Endothelial cell of umbilical vein (primary cell): Measurements from ENCODE around the gene OTC. TPM values are rescaled to one million over a fixed set of nuclear protein-coding genes. Genes with fewer than 3 reads are reported as not detected.

Source experiments
- BruUV-seq: library from RNA; stranded (reverse); fragments of 400-500 nt; replicated peaks from 2 replicates; lab custom pipeline; 2021; lab: Mats Ljungman, UMichigan
- CTCF ChIA-PET: fragments of 300-600, 350-600 bp; sonication (Branson Sonifier 250); formaldehyde crosslinking; loops from one replicate; lab custom pipeline; 2021; ENCODE audit warnings: antibody characterized with exemption, inconsistent platforms; lab: Charles Lee
- POLR2A ChIA-PET: fragments of 300-600, 350-600 bp; sonication (Branson Sonifier 250); formaldehyde crosslinking; loops from one replicate; lab custom pipeline; 2021; ENCODE audit warnings: antibody characterized with exemption, inconsistent platforms; lab: Charles Lee
- DNase-seq: peaks from one replicate; pipeline ENCODE4 v3.0.0-alpha.2; 2011; ENCODE audit warnings: low read depth, low spot score
- FAIRE-seq: peaks from 2 replicates; lab custom pipeline; 2011; peaks lifted over from hg19 to GRCh38; lab: Jason Lieb, UNC
- H2AFZ ChIP-seq: 2 replicates; pipeline ENCODE4 v1.6.0; 2012; ENCODE audit warnings: low read depth, low read length, control low read depth, inconsistent platforms
- H3K27ac ChIP-seq: 2 replicates; pipeline ENCODE4 v1.5.1; 2011; ENCODE audit warnings: low read depth, mild to moderate bottlenecking, control low read depth, low read length, moderate library complexity; ENCODE audit not compliant: insufficient read depth
- H3K27me3 ChIP-seq, 2 experiments: 2 replicates each; pipeline versions ENCODE4 v1.6.0 to v1.6.1; 2011; ENCODE audit warnings: low read length in 2 of 2, mixed read lengths in 1 of 2; ENCODE audit not compliant: control insufficient read depth in 2 of 2, insufficient read depth in 2 of 2
- H3K36me3 ChIP-seq, 2 experiments: 2 replicates in 1 of 2; 3 replicates in 1 of 2; pipeline ENCODE4 v1.5.1; 2011; ENCODE audit warnings: low read length in 2 of 2, mild to moderate bottlenecking in 1 of 2, moderate library complexity in 1 of 2; ENCODE audit not compliant: control insufficient read depth in 2 of 2, insufficient read depth in 2 of 2; ENCODE audit errors: extremely low read depth in 1 of 2
- H3K4me1 ChIP-seq: 3 replicates; pipeline ENCODE4 v1.5.1; 2011; ENCODE audit warnings: mild to moderate bottlenecking, low read length; ENCODE audit not compliant: control insufficient read depth, insufficient read depth; ENCODE audit errors: extremely low read depth
- H3K4me2 ChIP-seq: 2 replicates; pipeline ENCODE4 v1.6.1; 2011; ENCODE audit warnings: low read length, control low read depth, mixed read lengths; ENCODE audit not compliant: insufficient read depth
- H3K4me3 ChIP-seq, 3 experiments: fragments of 200-600 bp in 1 of 3; sonication (generic), shearing (Covaris generic) in 1 of 3; replicated peaks in 1 of 3; 2 replicates each; pipeline ENCODE4 v1.5.1; 2011 to 2016; ENCODE audit warnings: control low read depth in 3 of 3, low read length in 3 of 3, mild to moderate bottlenecking in 2 of 3, inconsistent platforms in 1 of 3, low read depth in 1 of 3, moderate library complexity in 1 of 3; ENCODE audit not compliant: insufficient read depth in 1 of 3
- H3K79me2 ChIP-seq: 2 replicates; pipeline ENCODE4 v1.6.0; 2012; ENCODE audit warnings: low read length, inconsistent platforms; ENCODE audit not compliant: control insufficient read depth, insufficient read depth
- H3K9ac ChIP-seq: replicated peaks from 2 replicates; pipeline ENCODE3; 2011; ENCODE audit warnings: low read length, control low read depth; ENCODE audit not compliant: insufficient read depth; ENCODE audit errors: extremely low read depth
- H3K9me1 ChIP-seq: replicated peaks from 3 replicates; pipeline ENCODE4 v1.6.0; 2011; ENCODE audit warnings: mild to moderate bottlenecking, low read length; ENCODE audit not compliant: control insufficient read depth, insufficient read depth; ENCODE audit errors: extremely low read depth
- H3K9me3 ChIP-seq: replicated peaks from 2 replicates; pipeline ENCODE4 v1.5.1; 2012; ENCODE audit warnings: low read length, inconsistent platforms; ENCODE audit not compliant: control insufficient read depth, insufficient read depth
- H4K20me1 ChIP-seq: replicated peaks from 2 replicates; pipeline ENCODE3; 2011; ENCODE audit warnings: mild to moderate bottlenecking, low read length; ENCODE audit not compliant: control insufficient read depth, insufficient read depth; ENCODE audit errors: extremely low read depth
- CTCF ChIP-seq, 2 donors: IDR thresholded peaks; 1 replicate in 1 of 2; 2 replicates in 1 of 2; pipeline ENCODE4 v1.5.1; 2011; ENCODE audit warnings: low read length in 2 of 2, mild to moderate bottlenecking in 2 of 2, moderate library complexity in 2 of 2, control low read depth in 1 of 2, inconsistent platforms in 1 of 2, low read depth in 1 of 2; ENCODE audit not compliant: insufficient read depth in 1 of 2; ENCODE audit errors: extremely low read depth in 1 of 2
- EZH2 ChIP-seq: IDR thresholded peaks from 2 replicates; pipeline ENCODE4 v1.6.1; 2012; ENCODE audit warnings: borderline replicate concordance, low read depth, mild to moderate bottlenecking, moderate library complexity, low read length, inconsistent platforms; ENCODE audit not compliant: severe bottlenecking
- FOS ChIP-seq: IDR thresholded peaks from 2 replicates; pipeline ENCODE4 v1.6.1; 2011; ENCODE audit warnings: mild to moderate bottlenecking, low read length, moderate library complexity, borderline replicate concordance; ENCODE audit not compliant: insufficient read depth
- GATA2 ChIP-seq: IDR thresholded peaks from 2 replicates; pipeline ENCODE4 v1.7.0; 2011; ENCODE audit warnings: low read depth, mild to moderate bottlenecking, moderate library complexity, mixed read lengths, low read length; ENCODE audit not compliant: insufficient read length, insufficient read depth
- JUN ChIP-seq: IDR thresholded peaks from 2 replicates; pipeline ENCODE4 v1.6.1; 2011; ENCODE audit warnings: borderline replicate concordance, low read depth; ENCODE audit not compliant: insufficient read length, insufficient read depth
- MYC ChIP-seq: IDR thresholded peaks from one replicate; pipeline ENCODE4 v1.6.1; 2011; ENCODE audit warnings: mild to moderate bottlenecking, low read depth, low read length
- POLR2A ChIP-seq: IDR thresholded peaks from 2 replicates; pipeline ENCODE4 v1.6.1; 2012; ENCODE audit warnings: low read depth, mild to moderate bottlenecking, control low read depth, low read length
- POLR2AphosphoS5 ChIP-seq: IDR thresholded peaks from 2 replicates; pipeline ENCODE4 v1.6.1; 2012; ENCODE audit warnings: low read depth, mild to moderate bottlenecking, control low read depth, low read length, moderate library complexity; ENCODE audit not compliant: insufficient read depth
- dilution Hi-C: fragments of 300-500 bp; cut with MboI; formaldehyde crosslinking; loops from one replicate; pipeline ENCODE4 v1.15.0; 2019; ENCODE audit warnings: low sequenced_read_pairs; ENCODE audit not compliant: extremely low pct_ligation_motif_present
- intact Hi-C: fragments of 100-400 bp; cut with micrococcal nuclease; formaldehyde crosslinking; loops from one replicate; pipeline ENCODE4 v1.10.0; 2022
- polyA plus RNA-seq, 4 experiments: library from polyadenylated mRNA; depleted of rRNA in 3 of 4; stranded (reverse) in 3 of 4; unstranded in 1 of 4; fragments of >200 nt; gene quantifications; 2 replicates each; pipeline versions ENCODE4 v1.2.1 to v1.2.3, GENCODE V29; 2011 to 2012; ENCODE audit warnings: missing spikeins in 1 of 4
- total RNA-seq: library from RNA; stranded (reverse); gene quantifications from 2 replicates; pipeline ENCODE4 v1.2.3, GENCODE V29; 2021
- TF ChIP-seq, protein P1 (sequence below): IDR thresholded peaks from 2 replicates; pipeline ENCODE4 v1.6.1; 2011; ENCODE audit not compliant: insufficient read depth, insufficient read length

OTC gene
- total and polyA plus RNA-seq, 2 donors (not counting 3 experiments of a cell fraction or from before 2014, with no cell fraction given): not detected

- H3K27ac ChIP-seq: no peak overlapping the region
- CTCF ChIA-PET: no interaction called here
- H2AFZ ChIP-seq: no peak overlapping the region
- POLR2A ChIA-PET: no interaction called here
- DNase-seq: no peak
- H3K79me2 ChIP-seq: no peaks in the 10 kb centered on the region
- H3K9ac ChIP-seq: no peak overlapping the region
- FAIRE-seq: no peak
- no peaks in the 10 kb centered on the region for H4K20me1 ChIP-seq
- H3K4me3 ChIP-seq: no peak overlapping the region
- no TSS peak for BruUV-seq
- H3K9me1 ChIP-seq: no peaks in the 10 kb centered on the region
- H3K4me2 ChIP-seq: no peak overlapping the region
- intact Hi-C loops (no loop called here), dilution Hi-C loops (no loop called here)
- no peak for TF ChIP-seq EZH2
- no peaks in the 10 kb centered on the region for H3K36me3 ChIP-seq
- H3K4me1 ChIP-seq: no peaks in the 10 kb centered on the region
- H3K9me3 ChIP-seq: no peaks in the 10 kb centered on the region
- H3K27me3 ChIP-seq: peaks cover 1 to 7% of the 10 kb centered on the region in 2 experiments
Measured at GRCh38 chrX:38409289-38409688, 56.9 kb downstream of the OTC start.

DNA sequence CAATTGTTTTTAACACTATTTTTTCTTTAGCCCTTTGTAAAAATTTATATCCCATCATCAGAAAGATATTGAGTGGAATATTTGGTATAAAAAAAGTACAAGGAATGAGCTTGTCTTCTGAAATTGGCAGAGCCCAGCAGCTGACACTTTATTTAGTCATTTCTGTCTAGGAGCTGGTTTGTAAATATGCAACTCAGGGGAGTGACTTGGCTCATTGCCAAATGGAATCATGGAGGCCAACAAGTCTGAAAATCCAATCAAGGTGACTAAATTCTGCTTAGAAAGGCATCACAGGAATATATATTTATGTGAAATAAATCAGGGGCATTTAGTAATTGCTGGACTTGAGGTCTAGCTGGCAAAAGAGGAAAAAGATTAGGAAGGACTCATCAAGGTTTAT is 74.4 kb downstream of the OTC start:
- Histone ChIP-seq H3K9ac (no peak overlapping the region), H3K36me3 (no peaks in the 10 kb centered on the region), H3K9me1 (no peaks in the 10 kb centered on the region), H3K4me2 (no peak overlapping the region), H3K9me3 (no peaks in the 10 kb centered on the region), H4K20me1 (no peaks in the 10 kb centered on the region), H2AFZ (no peak overlapping the region), H3K4me1 (no peaks in the 10 kb centered on the region), H3K79me2 (no peaks in the 10 kb centered on the region), H3K27me3 (no peaks in the 10 kb centered on the region), H3K27ac (no peak overlapping the region), H3K4me3 (no peak overlapping the region)
- FAIRE-seq (peak; percentile 12), DNase-seq (peak; percentile 1)
- TF ChIP-seq POLR2AphosphoS5 (no peak), POLR2A (no peak), FOS (no peak), CTCF (IDR thresholded peaks at IDR 0.05; ENCODE audit: extremely low read depth in 1 of 2, insufficient read depth in 1 of 2, low read depth in 1 of 2, low read length in 2 of 2) (no peak), EZH2 (no peak), MYC (no peak), GATA2 (no peak), JUN (no peak)
- TF ChIP-seq, protein P1, sequence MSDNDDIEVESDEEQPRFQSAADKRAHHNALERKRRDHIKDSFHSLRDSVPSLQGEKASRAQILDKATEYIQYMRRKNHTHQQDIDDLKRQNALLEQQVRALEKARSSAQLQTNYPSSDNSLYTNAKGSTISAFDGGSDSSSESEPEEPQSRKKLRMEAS: no peak
- dilution Hi-C loops: no loop called here
- POLR2A ChIA-PET: no interaction called here
- BruUV-seq: no TSS peak
- intact Hi-C loops: no loop called here
- CTCF ChIA-PET: no interaction called here
